ENCODE measurements around the gene GAL. TPM values are rescaled to one million over a fixed set of nuclear protein-coding genes. Genes with fewer than 3 reads are reported as not detected.
A peak's percentile ranks its signal among the peaks of the same experiment; 100 is the strongest.

GAL gene
- total and polyA plus RNA-seq, 2 experiments from 2014 or later = 80.9 to 691 TPM

GRCh38 chr11:68704887-68705286 lies 20.5 kb downstream of the GAL start:
- H3K4me3 ChIP-seq = peak overlapping the region; percentile 29; the same call in 1 of the 2 replicates
- H3K36me3 ChIP-seq (ENCODE audit: insufficient read depth) = no peaks in the 10 kb centered on the region
- Mint-ChIP-seq H3K9me3 (peaks cover 3% of the 10 kb centered on the region; the same call in 2 of the 3 replicates), H3K4me3 (peak overlapping the region; percentile 30), H3K4me1 (peaks cover 38% of the 10 kb centered on the region), H3K36me3 (ENCODE audit: low read depth) (peaks cover 2% of the 10 kb centered on the region; the same call in 1 of the 3 replicates), H3K27me3 (ENCODE audit: insufficient read depth, low read depth, poor library complexity) (peaks cover 10% of the 10 kb centered on the region), H3K27ac (no peak overlapping the region)
- H3F3A ChIP-seq (replicated peaks; ENCODE audit: low read depth) = peaks cover 7% of the 10 kb centered on the region; the same call in 1 of the 2 replicates
- no peaks in the 10 kb centered on the region for H3K27me3 ChIP-seq (ENCODE audit: insufficient read depth)
- TF ChIP-seq JUNB (IDR thresholded peaks at IDR 0.05; ENCODE audit: unreplicated experiment) (no peak), POLR2AphosphoS5 (IDR thresholded peaks at IDR 0.05; ENCODE audit: low read depth) (no peak), NANOG (IDR thresholded peaks at IDR 0.05; ENCODE audit: borderline replicate concordance) (no peak), CTCF (conservative IDR thresholded peaks at IDR 0.05; ENCODE audit: low read depth in 2 of 2) (peak in 1 of 2 experiments; percentile 67; a peak in 2 of 4 replicates), STAT1 (IDR thresholded peaks at IDR 0.05; ENCODE audit: unreplicated experiment) (no peak)
- TF ChIP-seq, protein P1, sequence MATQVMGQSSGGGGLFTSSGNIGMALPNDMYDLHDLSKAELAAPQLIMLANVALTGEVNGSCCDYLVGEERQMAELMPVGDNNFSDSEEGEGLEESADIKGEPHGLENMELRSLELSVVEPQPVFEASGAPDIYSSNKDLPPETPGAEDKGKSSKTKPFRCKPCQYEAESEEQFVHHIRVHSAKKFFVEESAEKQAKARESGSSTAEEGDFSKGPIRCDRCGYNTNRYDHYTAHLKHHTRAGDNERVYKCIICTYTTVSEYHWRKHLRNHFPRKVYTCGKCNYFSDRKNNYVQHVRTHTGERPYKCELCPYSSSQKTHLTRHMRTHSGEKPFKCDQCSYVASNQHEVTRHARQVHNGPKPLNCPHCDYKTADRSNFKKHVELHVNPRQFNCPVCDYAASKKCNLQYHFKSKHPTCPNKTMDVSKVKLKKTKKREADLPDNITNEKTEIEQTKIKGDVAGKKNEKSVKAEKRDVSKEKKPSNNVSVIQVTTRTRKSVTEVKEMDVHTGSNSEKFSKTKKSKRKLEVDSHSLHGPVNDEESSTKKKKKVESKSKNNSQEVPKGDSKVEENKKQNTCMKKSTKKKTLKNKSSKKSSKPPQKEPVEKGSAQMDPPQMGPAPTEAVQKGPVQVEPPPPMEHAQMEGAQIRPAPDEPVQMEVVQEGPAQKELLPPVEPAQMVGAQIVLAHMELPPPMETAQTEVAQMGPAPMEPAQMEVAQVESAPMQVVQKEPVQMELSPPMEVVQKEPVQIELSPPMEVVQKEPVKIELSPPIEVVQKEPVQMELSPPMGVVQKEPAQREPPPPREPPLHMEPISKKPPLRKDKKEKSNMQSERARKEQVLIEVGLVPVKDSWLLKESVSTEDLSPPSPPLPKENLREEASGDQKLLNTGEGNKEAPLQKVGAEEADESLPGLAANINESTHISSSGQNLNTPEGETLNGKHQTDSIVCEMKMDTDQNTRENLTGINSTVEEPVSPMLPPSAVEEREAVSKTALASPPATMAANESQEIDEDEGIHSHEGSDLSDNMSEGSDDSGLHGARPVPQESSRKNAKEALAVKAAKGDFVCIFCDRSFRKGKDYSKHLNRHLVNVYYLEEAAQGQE (IDR thresholded peaks at IDR 0.05; ENCODE audit: unreplicated experiment) = no peak
- 0 out of 2 replicates have a peak, but pooled peaks cover 1% of the 10 kb centered on the region for H3K9me2 ChIP-seq (ENCODE audit: insufficient read depth)
- no peak overlapping the region for H3K27ac ChIP-seq (ENCODE audit: low read depth)
- H4K20me1 ChIP-seq (replicated peaks; ENCODE audit: insufficient read depth) = no peaks in the 10 kb centered on the region
- DNase-seq (ENCODE audit: low spot score) = peak; percentile 73
- peak overlapping the region; percentile 68 for H3K4me2 ChIP-seq
- no peak overlapping the region for H2AFZ ChIP-seq
- peaks cover 33% of the 10 kb centered on the region for H3K4me1 ChIP-seq (ENCODE audit: insufficient read depth)
- H3K79me2 ChIP-seq (replicated peaks; ENCODE audit: insufficient read depth) = no peaks in the 10 kb centered on the region
- ATAC-seq = peak; percentile 83

- no peak overlapping the region for H3K4me3 ChIP-seq
- H3K9me3 Mint-ChIP-seq = no peaks in the 10 kb centered on the region
- DNase-seq (ENCODE audit: low spot score) = no peak
- no peak overlapping the region for H3K4me2 ChIP-seq
- no peak for ATAC-seq
- peaks cover 46% of the 10 kb centered on the region for H3K4me1 Mint-ChIP-seq
- no peaks in the 10 kb centered on the region for H3K9me2 ChIP-seq (ENCODE audit: insufficient read depth)
- H3K27me3 Mint-ChIP-seq (ENCODE audit: insufficient read depth, low read depth, poor library complexity) = peaks cover 7% of the 10 kb centered on the region
- H3K79me2 ChIP-seq (replicated peaks; ENCODE audit: insufficient read depth) = no peaks in the 10 kb centered on the region
- 0 out of 2 replicates have a peak overlapping the region, but pooled peaks have one; percentile 32 for H3K27ac ChIP-seq (ENCODE audit: low read depth)
- no peaks in the 10 kb centered on the region for H4K20me1 ChIP-seq (replicated peaks; ENCODE audit: insufficient read depth)
- H3K27me3 ChIP-seq (ENCODE audit: insufficient read depth) = no peaks in the 10 kb centered on the region
- no peak overlapping the region for H3K4me3 Mint-ChIP-seq
- no peaks in the 10 kb centered on the region; the same call in 2 of the 3 replicates for H3K36me3 Mint-ChIP-seq (ENCODE audit: low read depth)
- peaks cover 33% of the 10 kb centered on the region for H3K4me1 ChIP-seq (ENCODE audit: insufficient read depth)
- no peaks in the 10 kb centered on the region; the same call in 1 of the 2 replicates for H3K36me3 ChIP-seq (ENCODE audit: insufficient read depth)
- H3K27ac Mint-ChIP-seq = peak overlapping the region; percentile 64; the same call in 1 of the 2 replicates
- peaks cover 7% of the 10 kb centered on the region; the same call in 1 of the 2 replicates for H3F3A ChIP-seq (replicated peaks; ENCODE audit: low read depth)
- H2AFZ ChIP-seq = no peak overlapping the region
- no peak for TF ChIP-seq POLR2AphosphoS5 (IDR thresholded peaks at IDR 0.05; ENCODE audit: low read depth)
- no peak for TF ChIP-seq CTCF (conservative IDR thresholded peaks at IDR 0.05; ENCODE audit: low read depth in 2 of 2)
- TF ChIP-seq JUNB (IDR thresholded peaks at IDR 0.05; ENCODE audit: unreplicated experiment) = no peak
- no peak for TF ChIP-seq STAT1 (IDR thresholded peaks at IDR 0.05; ENCODE audit: unreplicated experiment)
These were observed 23.2 kb downstream of the GAL start for GRCh38 chr11:68707527-68707926.

Measured in GM23338 (cell line).